PC-9 (cell line): ENCODE results near the gene KCNH2. TPM values are rescaled to one million over a fixed set of nuclear protein-coding genes. Genes with fewer than 3 reads are reported as not detected.

Source experiments
- BruUV-seq: library from RNA; stranded (reverse); fragments of 400-500 nt; replicated peaks from 2 replicates; lab custom pipeline; 2021; lab: Mats Ljungman, UMichigan
- CTCF ChIA-PET: fragments of 300-600 bp; sonication (Branson Sonifier 250); formaldehyde crosslinking; loops from one replicate; lab custom pipeline; 2022; ENCODE audit warnings: antibody characterized with exemption; lab: Charles Lee
- POLR2A ChIA-PET: fragments of 300-600 bp; sonication (Branson Sonifier 250); formaldehyde crosslinking; loops from one replicate; lab custom pipeline; 2022; ENCODE audit warnings: antibody characterized with exemption; ENCODE audit not compliant: unreplicated experiment; lab: Charles Lee
- DNase-seq, 2 experiments: peaks; one replicate each; pipeline versions ENCODE4 v3.0.0 to v3.0.0-alpha.2; 2015 to 2022; ENCODE audit warnings: mixed read lengths in 1 of 2
- H2AFZ ChIP-seq: fragments of 200-600 bp; sonication (generic); 2 replicates; pipeline ENCODE4 v1.8.1; 2017; ENCODE audit warnings: antibody characterized with exemption
- H3F3A ChIP-seq: fragments of 200-600 bp; sonication (generic); 2 replicates; pipeline ENCODE4 v1.8.1; 2017; ENCODE audit warnings: antibody characterized with exemption, mild to moderate bottlenecking, low read depth; ENCODE audit not compliant: insufficient read depth
- H3K27ac ChIP-seq: fragments of 200-600 bp; sonication (generic); 2 replicates; pipeline ENCODE4 v1.6.1; 2016; ENCODE audit warnings: mixed run types
- H3K27me3 ChIP-seq: fragments of 200-600 bp; sonication (generic); 2 replicates; pipeline ENCODE4 v1.6.1; 2016; ENCODE audit warnings: low read depth, mixed run types; ENCODE audit not compliant: insufficient read depth
- H3K36me3 ChIP-seq: fragments of 200-600 bp; sonication (generic); 2 replicates; pipeline ENCODE4 v1.6.1; 2016; ENCODE audit warnings: low read depth, mixed run types
- H3K4me1 ChIP-seq: fragments of 200-600 bp; sonication (generic); replicated peaks from 2 replicates; pipeline ENCODE4 v1.6.1; 2016; ENCODE audit warnings: mixed run types; ENCODE audit not compliant: insufficient read depth
- H3K4me2 ChIP-seq: fragments of 200-600 bp; sonication (generic); 2 replicates; pipeline ENCODE4 v1.6.1; 2017; ENCODE audit warnings: mixed run types
- H3K4me3 ChIP-seq: fragments of 200-600 bp; sonication (generic); 2 replicates; pipeline ENCODE4 v1.6.1; 2016; ENCODE audit warnings: mixed run types
- H3K79me2 ChIP-seq: fragments of 200-600 bp; sonication (generic); 2 replicates; pipeline ENCODE4 v1.6.1; 2017; ENCODE audit warnings: low read depth, mixed run types
- H3K9me2 ChIP-seq: fragments of 200-600 bp; sonication (generic); 2 replicates; pipeline ENCODE4 v1.8.1; 2017; ENCODE audit warnings: mild to moderate bottlenecking; ENCODE audit not compliant: insufficient read depth
- H3K9me3 ChIP-seq: fragments of 200-600 bp; sonication (generic); 2 replicates; pipeline ENCODE4 v1.8.1; 2016; ENCODE audit warnings: low read depth; ENCODE audit not compliant: insufficient read depth
- H4K20me1 ChIP-seq: fragments of 200-600 bp; sonication (generic); 2 replicates; pipeline ENCODE4 v1.8.1; 2017; ENCODE audit not compliant: insufficient read depth
- EZH2 ChIP-seq: fragments of 200-600 bp; sonication (generic); IDR thresholded peaks from 2 replicates; pipeline ENCODE4 v1.8.0; 2017; ENCODE audit warnings: antibody characterized with exemption, low read depth
- intact Hi-C: fragments of 100-400 bp; cut with micrococcal nuclease; formaldehyde crosslinking; loops from one replicate; pipeline ENCODE4 v1.10.0; 2022; ENCODE audit not compliant: unreplicated experiment
- total RNA-seq: library from RNA; stranded (reverse); gene quantifications from 2 replicates; pipeline ENCODE4 v1.2.3, GENCODE V29; 2021
- TF ChIP-seq, protein P1 (sequence below): fragments of 200-600 bp; sonication (generic); conservative IDR thresholded peaks from 2 replicates; pipeline ENCODE4 v1.6.1; 2017; ENCODE audit warnings: mixed run types, antibody characterized with exemption, mild to moderate bottlenecking, moderate library complexity

KCNH2 gene
- total RNA-seq, 1 experiment from 2014 or later = 1.5 TPM

DNA sequence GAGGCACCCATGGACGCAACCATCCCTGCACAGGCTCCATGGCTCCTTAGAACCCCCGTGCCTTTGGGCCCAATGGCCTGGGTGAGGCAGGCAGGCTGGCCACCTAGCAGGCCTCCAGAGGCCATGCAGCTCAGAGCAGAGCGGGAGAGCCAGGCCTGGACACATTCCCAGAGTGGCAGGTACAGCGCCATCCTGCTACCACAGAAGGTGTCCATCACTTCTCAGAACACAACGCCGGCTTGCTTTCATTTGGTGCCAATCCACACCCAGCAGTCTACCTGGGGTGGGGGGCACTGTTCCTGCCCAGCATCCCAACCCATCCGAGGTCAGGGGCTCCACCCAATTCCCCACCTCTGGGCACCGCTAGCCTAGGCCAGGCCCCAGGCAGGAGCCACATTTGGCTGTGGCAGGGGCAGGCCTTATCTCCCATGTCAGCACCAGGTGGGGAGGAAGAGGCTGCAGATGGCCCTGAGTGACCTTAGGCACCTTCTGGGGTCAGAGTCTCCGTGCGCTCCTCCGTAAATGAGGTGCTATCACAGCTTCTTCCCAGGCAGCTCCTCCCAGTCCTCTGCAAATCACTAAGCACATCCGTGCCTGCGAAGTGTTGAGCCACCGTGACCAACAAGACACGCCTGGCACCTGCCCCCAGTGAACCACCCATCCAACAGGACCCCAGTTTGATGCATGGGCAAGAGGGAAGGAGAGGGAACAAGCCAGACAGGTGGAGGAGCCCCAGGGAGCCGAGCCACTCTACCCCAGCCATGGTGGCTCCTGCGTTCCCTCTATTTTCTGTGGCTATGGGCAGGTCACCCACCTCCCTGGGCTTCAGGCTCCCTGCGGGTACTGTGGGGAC lies 14.2 kb downstream of the KCNH2 start:
- Histone ChIP-seq H3K9me2 (no peaks in the 10 kb centered on the region), H3K79me2 (no peaks in the 10 kb centered on the region), H2AFZ (no peak overlapping the region), H3K27me3 (peaks cover 56% of the 10 kb centered on the region), H3K4me2 (no peak overlapping the region), H3K4me3 (no peak overlapping the region), H3K36me3 (no peaks in the 10 kb centered on the region), H3K27ac (no peak overlapping the region), H4K20me1 (no peaks in the 10 kb centered on the region), H3K4me1 (no peaks in the 10 kb centered on the region), H3K9me3 (no peaks in the 10 kb centered on the region), H3F3A (no peaks in the 10 kb centered on the region)
- no TSS peak for BruUV-seq
- CTCF ChIA-PET = no interaction called here
- TF ChIP-seq, protein P1, sequence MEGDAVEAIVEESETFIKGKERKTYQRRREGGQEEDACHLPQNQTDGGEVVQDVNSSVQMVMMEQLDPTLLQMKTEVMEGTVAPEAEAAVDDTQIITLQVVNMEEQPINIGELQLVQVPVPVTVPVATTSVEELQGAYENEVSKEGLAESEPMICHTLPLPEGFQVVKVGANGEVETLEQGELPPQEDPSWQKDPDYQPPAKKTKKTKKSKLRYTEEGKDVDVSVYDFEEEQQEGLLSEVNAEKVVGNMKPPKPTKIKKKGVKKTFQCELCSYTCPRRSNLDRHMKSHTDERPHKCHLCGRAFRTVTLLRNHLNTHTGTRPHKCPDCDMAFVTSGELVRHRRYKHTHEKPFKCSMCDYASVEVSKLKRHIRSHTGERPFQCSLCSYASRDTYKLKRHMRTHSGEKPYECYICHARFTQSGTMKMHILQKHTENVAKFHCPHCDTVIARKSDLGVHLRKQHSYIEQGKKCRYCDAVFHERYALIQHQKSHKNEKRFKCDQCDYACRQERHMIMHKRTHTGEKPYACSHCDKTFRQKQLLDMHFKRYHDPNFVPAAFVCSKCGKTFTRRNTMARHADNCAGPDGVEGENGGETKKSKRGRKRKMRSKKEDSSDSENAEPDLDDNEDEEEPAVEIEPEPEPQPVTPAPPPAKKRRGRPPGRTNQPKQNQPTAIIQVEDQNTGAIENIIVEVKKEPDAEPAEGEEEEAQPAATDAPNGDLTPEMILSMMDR = no peak
- TF ChIP-seq EZH2 = no peak
- no peak for DNase-seq
- POLR2A ChIA-PET = no interaction called here
- intact Hi-C loops = loop anchor here (1.0 kb wide), 1 partner anchor 208 kb away; no protein-coding TSS in a partner anchor

DNA sequence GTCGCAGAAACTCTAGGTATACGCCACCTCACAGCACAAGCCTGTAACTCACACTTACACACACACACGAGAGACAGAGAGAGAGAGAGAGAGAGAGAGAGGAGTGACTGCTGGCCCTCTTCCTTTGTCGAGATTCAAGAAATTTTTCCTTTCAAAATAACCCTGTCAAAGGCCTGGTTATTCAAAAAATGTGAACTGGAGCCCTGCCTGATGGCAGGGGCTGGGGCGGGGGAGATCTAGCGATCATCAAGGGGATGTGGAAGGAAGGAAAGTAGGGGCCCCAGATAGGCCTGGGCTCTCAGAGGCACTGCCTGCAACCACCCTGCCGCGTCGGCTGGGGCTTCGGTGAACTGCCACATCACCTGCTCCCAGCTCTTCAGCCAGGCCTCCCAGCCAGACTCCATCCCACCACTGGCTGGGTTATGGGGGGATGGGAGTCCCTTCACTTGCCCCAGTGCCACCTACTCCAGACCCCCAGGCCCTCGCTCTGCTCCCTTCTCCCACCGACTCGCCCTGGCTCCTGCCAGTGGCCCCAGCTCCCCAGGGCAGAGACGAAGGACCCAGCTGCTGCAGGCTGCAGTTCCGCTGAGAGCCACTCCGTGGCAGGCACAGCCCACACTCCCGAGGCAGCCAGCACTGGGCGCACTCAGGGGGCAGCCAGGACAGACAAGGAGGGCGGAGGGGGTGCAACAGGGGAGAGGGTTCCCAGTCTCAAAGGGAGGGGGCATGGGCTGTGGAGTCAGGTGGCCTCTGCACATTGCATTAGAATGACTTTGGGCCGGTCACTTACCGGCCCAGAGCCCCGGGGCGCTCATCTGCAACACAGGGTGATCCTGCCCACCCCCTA lies 15.3 kb downstream of the KCNH2 start:
- TF ChIP-seq EZH2 = no peak
- TF ChIP-seq, protein P1 = peak; percentile 97
- Histone ChIP-seq H3K79me2 (no peaks in the 10 kb centered on the region), H3K4me3 (no peak overlapping the region), H3K4me2 (no peak overlapping the region), H3K27ac (no peak overlapping the region), H4K20me1 (no peaks in the 10 kb centered on the region), H3K27me3 (peaks cover 45% of the 10 kb centered on the region), H3K9me2 (no peaks in the 10 kb centered on the region), H2AFZ (no peak overlapping the region), H3K4me1 (no peaks in the 10 kb centered on the region), H3K9me3 (no peaks in the 10 kb centered on the region), H3F3A (no peaks in the 10 kb centered on the region), H3K36me3 (no peaks in the 10 kb centered on the region)
- ChIA-PET POLR2A (interaction anchor here (0.8 kb wide), 1 partner anchor 57 kb away, joined by 15 read pairs; no protein-coding TSS in a partner anchor), CTCF (interaction anchor here (0.8 to 1.4 kb wide), 2 partner anchors 62 to 64 kb away, joined by 4 read pairs; no protein-coding TSS in a partner anchor)
- peak in 1 of 2 experiments; percentile 61 for DNase-seq
- intact Hi-C loops = loop anchor here (1.0 kb wide), 1 partner anchor 210 kb away; no protein-coding TSS in a partner anchor
- BruUV-seq = no TSS peak

DNA sequence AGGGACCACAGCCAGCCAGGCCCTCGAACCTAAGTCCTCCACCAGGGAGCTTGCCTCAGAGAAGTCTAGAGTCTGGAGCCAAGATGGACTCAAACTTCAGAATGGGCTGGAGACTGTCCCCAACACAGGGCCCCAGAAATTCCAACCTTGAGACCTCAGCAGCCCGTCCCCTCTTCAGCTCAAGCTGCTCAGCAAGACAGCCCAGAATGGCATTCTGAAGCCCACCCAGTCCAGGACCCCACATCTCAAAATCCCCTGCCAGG lies 15.9 kb downstream of the KCNH2 start:
- H3K4me1 ChIP-seq = no peaks in the 10 kb centered on the region
- no peak overlapping the region for H3K4me3 ChIP-seq
- H3K4me2 ChIP-seq = no peak overlapping the region
- no peak overlapping the region for H3K27ac ChIP-seq
- ChIA-PET CTCF (interaction anchor here (0.6 to 1.4 kb wide), 3 partner anchors 61 to 183 kb away, joined by 4 to 16 read pairs (median 4); no protein-coding TSS in a partner anchor), POLR2A (no interaction called here)
- no peak for TF ChIP-seq EZH2
- TF ChIP-seq, protein P1 = no peak
- H3K9me2 ChIP-seq = no peaks in the 10 kb centered on the region
- no peaks in the 10 kb centered on the region for H3F3A ChIP-seq
- H3K36me3 ChIP-seq = no peaks in the 10 kb centered on the region
- no peaks in the 10 kb centered on the region for H4K20me1 ChIP-seq
- H3K79me2 ChIP-seq = no peaks in the 10 kb centered on the region
- H3K9me3 ChIP-seq = no peaks in the 10 kb centered on the region
- intact Hi-C loops = no loop called here
- no peak overlapping the region for H2AFZ ChIP-seq
- no peak for DNase-seq
- peaks cover 40% of the 10 kb centered on the region for H3K27me3 ChIP-seq
- no TSS peak for BruUV-seq
